ENCODE data around the gene FOLH1.
"Not testable (repeated sequence)": the region's sequence is repeated elsewhere in the genome, so short reads cannot be mapped to it uniquely, and the experiment has no call there.

FOLH1 gene

DNA sequence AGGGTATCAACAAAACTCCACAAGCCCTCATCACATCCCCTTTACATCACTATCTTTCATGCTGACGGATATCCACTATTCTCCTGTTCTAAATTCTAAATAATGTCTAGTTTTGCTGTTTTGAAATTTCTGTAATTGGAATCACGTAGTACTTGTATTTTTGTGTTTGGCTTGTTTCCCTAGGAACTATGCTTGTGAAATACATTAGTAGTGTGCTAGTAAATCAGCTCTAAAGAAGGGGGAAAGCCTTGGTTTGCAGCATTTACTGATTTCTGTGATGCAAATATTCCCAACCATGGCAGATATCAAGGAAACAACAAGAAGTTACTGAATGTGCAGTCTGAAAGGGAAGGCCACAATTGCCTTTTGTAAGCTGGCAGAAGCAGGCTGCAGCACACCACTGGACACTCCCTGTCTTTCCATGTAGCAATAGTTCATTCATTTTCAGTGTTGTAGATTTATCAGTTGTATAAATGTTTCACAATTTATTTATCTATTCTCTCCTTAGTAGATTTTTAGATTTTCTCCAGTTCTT, 4.7 kb upstream of the FOLH1 start:
- Histone ChIP-seq H3K4me3 (ENCODE audit: low read length) (no peak overlapping the region), H3K9ac (ENCODE audit: low read length) (no peak overlapping the region), H3K27ac (ENCODE audit: low read depth, low read length) (no peak overlapping the region), H3K4me1 (ENCODE audit: control insufficient read depth, insufficient read depth, low read length) (no peaks in the 10 kb centered on the region), H3K27me3 (ENCODE audit: control insufficient read depth, insufficient read depth, low read length) (no peaks in the 10 kb centered on the region), H3K36me3 (ENCODE audit: control insufficient read depth, insufficient read depth, low read length) (no peaks in the 10 kb centered on the region)

- not testable (repeated sequence) for H3K4me1 ChIP-seq (ENCODE audit: control insufficient read depth, insufficient read depth, low read length); H3K27me3 ChIP-seq (ENCODE audit: control insufficient read depth, insufficient read depth, low read length); H3K4me3 ChIP-seq (ENCODE audit: low read length); H3K27ac ChIP-seq (ENCODE audit: low read depth, low read length); H3K9ac ChIP-seq (ENCODE audit: low read length); H3K36me3 ChIP-seq (ENCODE audit: control insufficient read depth, insufficient read depth, low read length)
These were observed 1.4 kb downstream of the FOLH1 start for GRCh38 chr11:49206999-49207398.

- no peak overlapping the region for H3K27ac ChIP-seq (ENCODE audit: low read depth, low read length)
- no peaks in the 10 kb centered on the region for H3K36me3 ChIP-seq (ENCODE audit: control insufficient read depth, insufficient read depth, low read length)
- H3K4me1 ChIP-seq (ENCODE audit: control insufficient read depth, insufficient read depth, low read length): no peaks in the 10 kb centered on the region
- H3K27me3 ChIP-seq (ENCODE audit: control insufficient read depth, insufficient read depth, low read length): no peaks in the 10 kb centered on the region
- no peak overlapping the region for H3K9ac ChIP-seq (ENCODE audit: low read length)
- no peak overlapping the region for H3K4me3 ChIP-seq (ENCODE audit: low read length)
These were observed 6.0 kb downstream of the FOLH1 start for GRCh38 chr11:49202287-49202976.

DNA sequence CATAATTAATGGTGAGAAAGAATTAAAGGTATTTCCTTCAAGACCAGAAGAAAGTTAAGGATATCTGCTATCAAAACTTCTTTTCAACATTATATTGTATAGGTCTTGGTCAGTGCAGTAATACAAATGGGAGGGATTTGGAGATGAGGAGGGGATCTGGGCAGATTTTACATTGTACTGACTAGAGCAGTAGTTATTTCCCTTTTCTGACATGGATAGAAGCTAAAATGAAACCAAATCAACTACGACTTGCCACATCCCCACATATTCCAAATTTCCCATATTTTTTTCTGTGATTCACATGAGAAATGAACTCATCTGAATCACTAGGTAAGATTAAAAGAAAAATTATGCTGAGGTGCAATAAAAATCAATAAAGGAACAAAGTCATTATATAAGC, 11.6 kb downstream of the FOLH1 start:
- not testable (repeated sequence) for H3K4me3 ChIP-seq (ENCODE audit: low read length); H3K27ac ChIP-seq (ENCODE audit: low read depth, low read length); H3K36me3 ChIP-seq (ENCODE audit: control insufficient read depth, insufficient read depth, low read length); H3K9ac ChIP-seq (ENCODE audit: low read length); H3K27me3 ChIP-seq (ENCODE audit: control insufficient read depth, insufficient read depth, low read length); H3K4me1 ChIP-seq (ENCODE audit: control insufficient read depth, insufficient read depth, low read length)

DNA sequence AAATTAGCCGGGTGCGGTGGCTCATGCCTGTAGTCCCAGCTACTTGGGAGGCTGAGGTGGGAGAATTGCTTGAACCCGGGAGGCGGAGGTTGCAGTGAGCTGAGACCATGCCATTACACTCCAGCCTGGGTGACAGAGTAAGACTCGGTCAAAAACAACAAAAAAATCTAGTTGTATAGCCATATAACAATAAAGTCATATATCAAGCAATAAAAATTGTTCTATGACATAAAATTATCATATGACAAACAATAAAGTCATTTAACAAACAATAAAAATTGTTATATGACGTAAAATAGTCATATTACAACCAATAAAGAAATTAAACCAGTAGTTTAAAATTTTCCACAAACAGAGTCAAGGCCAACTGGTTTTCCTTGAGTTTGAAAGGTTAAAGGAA, 12.4 kb downstream of the FOLH1 start:
- H3K9ac ChIP-seq (ENCODE audit: low read length); H3K4me1 ChIP-seq (ENCODE audit: control insufficient read depth, insufficient read depth, low read length); H3K36me3 ChIP-seq (ENCODE audit: control insufficient read depth, insufficient read depth, low read length); H3K4me3 ChIP-seq (ENCODE audit: low read length); H3K27ac ChIP-seq (ENCODE audit: low read depth, low read length); H3K27me3 ChIP-seq (ENCODE audit: control insufficient read depth, insufficient read depth, low read length): not testable (repeated sequence)

- not testable (repeated sequence) for H3K27me3 ChIP-seq (ENCODE audit: control insufficient read depth, insufficient read depth, low read length); H3K27ac ChIP-seq (ENCODE audit: low read depth, low read length); H3K9ac ChIP-seq (ENCODE audit: low read length); H3K36me3 ChIP-seq (ENCODE audit: control insufficient read depth, insufficient read depth, low read length); H3K4me1 ChIP-seq (ENCODE audit: control insufficient read depth, insufficient read depth, low read length); H3K4me3 ChIP-seq (ENCODE audit: low read length)
These were observed 18.1 kb downstream of the FOLH1 start for GRCh38 chr11:49190287-49190686.

- not testable (repeated sequence) for H3K27ac ChIP-seq (ENCODE audit: low read depth, low read length); H3K4me3 ChIP-seq (ENCODE audit: low read length)
These were observed 22.2 kb downstream of the FOLH1 start for GRCh38 chr11:49186225-49186624.

DNA sequence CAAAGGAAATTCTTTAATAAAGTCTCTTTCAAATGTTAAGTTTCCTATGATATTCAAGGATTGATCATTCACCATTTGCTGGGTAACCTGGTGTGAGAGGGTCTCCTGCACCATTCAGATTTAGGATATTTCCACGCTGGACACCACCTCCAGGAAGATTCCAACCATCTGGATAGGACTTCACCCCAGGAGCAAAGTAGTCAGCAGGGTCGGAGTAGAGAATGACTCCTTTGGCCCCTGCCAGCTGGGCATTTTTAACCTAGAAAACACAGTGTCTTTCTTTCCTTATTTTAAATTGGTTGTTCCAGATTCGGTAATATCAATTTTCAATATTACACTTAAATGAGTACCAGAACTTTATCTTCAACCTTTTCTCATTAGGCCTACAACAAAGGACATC, 22.8 kb downstream of the FOLH1 start:
- not testable (repeated sequence) for H3K4me1 ChIP-seq (ENCODE audit: control insufficient read depth, insufficient read depth, low read length); H3K27ac ChIP-seq (ENCODE audit: low read depth, low read length); H3K27me3 ChIP-seq (ENCODE audit: control insufficient read depth, insufficient read depth, low read length); H3K4me3 ChIP-seq (ENCODE audit: low read length); H3K9ac ChIP-seq (ENCODE audit: low read length); H3K36me3 ChIP-seq (ENCODE audit: control insufficient read depth, insufficient read depth, low read length)

More at GRCh38 chr11:49186225-49186624, 22.2 kb downstream of the FOLH1 start:
- H3K36me3 ChIP-seq (ENCODE audit: control insufficient read depth, insufficient read depth, low read length); H3K4me1 ChIP-seq (ENCODE audit: control insufficient read depth, insufficient read depth, low read length); H3K9ac ChIP-seq (ENCODE audit: low read length); H3K27me3 ChIP-seq (ENCODE audit: control insufficient read depth, insufficient read depth, low read length): not testable (repeated sequence)

DNA sequence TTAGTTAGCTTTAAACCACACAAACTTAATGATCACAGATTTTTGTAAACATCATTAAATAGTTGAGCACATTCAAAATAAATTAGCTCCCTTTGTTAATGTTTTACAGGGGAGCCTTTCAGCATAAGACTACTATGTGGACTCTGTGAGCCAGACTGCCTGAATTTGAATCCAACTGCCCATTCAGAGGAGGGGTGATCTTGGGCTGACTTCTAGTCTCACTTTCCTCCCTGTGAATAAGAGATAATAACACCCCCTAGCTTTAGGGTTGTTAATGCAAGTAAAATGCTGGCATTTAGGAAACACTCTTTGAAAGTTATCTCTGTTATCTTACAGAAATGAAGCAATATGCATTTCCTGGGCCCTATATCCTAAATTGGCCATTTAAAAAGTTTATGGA, 23.6 kb downstream of the FOLH1 start:
- not testable (repeated sequence) for H3K4me3 ChIP-seq (ENCODE audit: low read length); H3K27ac ChIP-seq (ENCODE audit: low read depth, low read length); H3K9ac ChIP-seq (ENCODE audit: low read length); H3K27me3 ChIP-seq (ENCODE audit: control insufficient read depth, insufficient read depth, low read length); H3K4me1 ChIP-seq (ENCODE audit: control insufficient read depth, insufficient read depth, low read length); H3K36me3 ChIP-seq (ENCODE audit: control insufficient read depth, insufficient read depth, low read length)

DNA sequence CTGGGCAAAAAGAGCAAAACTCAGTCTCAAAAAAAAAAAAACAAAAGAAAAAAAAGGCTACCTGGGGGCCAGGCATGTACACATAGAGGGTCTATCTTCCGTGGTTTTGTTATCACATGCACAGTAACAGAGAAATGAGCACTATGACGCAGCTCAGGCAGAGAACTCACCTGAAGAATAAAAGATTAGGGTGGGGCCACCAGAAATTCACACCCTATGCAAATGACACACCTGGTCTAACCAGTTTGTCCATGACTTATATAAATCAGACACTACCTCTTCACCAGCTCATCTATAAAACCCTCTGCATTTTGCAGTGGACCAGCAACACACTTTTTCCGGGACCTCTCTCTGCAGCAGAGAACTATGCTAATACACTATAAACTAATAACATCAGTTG, 30.5 kb downstream of the FOLH1 start:
- not testable (repeated sequence) for H3K4me3 ChIP-seq (ENCODE audit: low read length); H3K9ac ChIP-seq (ENCODE audit: low read length); H3K4me1 ChIP-seq (ENCODE audit: control insufficient read depth, insufficient read depth, low read length); H3K27me3 ChIP-seq (ENCODE audit: control insufficient read depth, insufficient read depth, low read length); H3K36me3 ChIP-seq (ENCODE audit: control insufficient read depth, insufficient read depth, low read length); H3K27ac ChIP-seq (ENCODE audit: low read depth, low read length)

GRCh38 chr11:49175378-49175777, 33.0 kb downstream of the FOLH1 start:
- not testable (repeated sequence) for H3K4me3 ChIP-seq (ENCODE audit: low read length); H3K27ac ChIP-seq (ENCODE audit: low read depth, low read length); H3K9ac ChIP-seq (ENCODE audit: low read length); H3K36me3 ChIP-seq (ENCODE audit: control insufficient read depth, insufficient read depth, low read length); H3K4me1 ChIP-seq (ENCODE audit: control insufficient read depth, insufficient read depth, low read length); H3K27me3 ChIP-seq (ENCODE audit: control insufficient read depth, insufficient read depth, low read length)

- not testable (repeated sequence) for H3K9ac ChIP-seq (ENCODE audit: low read length); H3K27ac ChIP-seq (ENCODE audit: low read depth, low read length); H3K4me3 ChIP-seq (ENCODE audit: low read length); H3K4me1 ChIP-seq (ENCODE audit: control insufficient read depth, insufficient read depth, low read length); H3K36me3 ChIP-seq (ENCODE audit: control insufficient read depth, insufficient read depth, low read length); H3K27me3 ChIP-seq (ENCODE audit: control insufficient read depth, insufficient read depth, low read length)
These were observed 33.6 kb downstream of the FOLH1 start for GRCh38 chr11:49174691-49175366.

- not testable (repeated sequence) for H3K27ac ChIP-seq (ENCODE audit: low read depth, low read length); H3K9ac ChIP-seq (ENCODE audit: low read length); H3K27me3 ChIP-seq (ENCODE audit: control insufficient read depth, insufficient read depth, low read length); H3K4me3 ChIP-seq (ENCODE audit: low read length); H3K36me3 ChIP-seq (ENCODE audit: control insufficient read depth, insufficient read depth, low read length); H3K4me1 ChIP-seq (ENCODE audit: control insufficient read depth, insufficient read depth, low read length)
These were observed 36.8 kb downstream of the FOLH1 start for GRCh38 chr11:49171613-49172012.
